ENCODE measurements around the gene ISM1.

ISM1 gene

GRCh38 chr20:13186043-13186774, 34.9 kb upstream of the ISM1 start:
- Histone ChIP-seq H3K9me3 (ENCODE audit: severe bottlenecking) (no peaks in the 10 kb centered on the region), H3K4me3 (ENCODE audit: low read depth, low read length) (no peak overlapping the region), H3K36me3 (no peaks in the 10 kb centered on the region), H3K27me3 (ENCODE audit: insufficient read depth, low read depth, severe bottlenecking) (no peaks in the 10 kb centered on the region), H3K27ac (no peak overlapping the region)
- DNase-seq: no peak
- TF ChIP-seq CTCF (IDR thresholded peaks at IDR 0.05; ENCODE audit: low read depth, low read length): no peak

DNA sequence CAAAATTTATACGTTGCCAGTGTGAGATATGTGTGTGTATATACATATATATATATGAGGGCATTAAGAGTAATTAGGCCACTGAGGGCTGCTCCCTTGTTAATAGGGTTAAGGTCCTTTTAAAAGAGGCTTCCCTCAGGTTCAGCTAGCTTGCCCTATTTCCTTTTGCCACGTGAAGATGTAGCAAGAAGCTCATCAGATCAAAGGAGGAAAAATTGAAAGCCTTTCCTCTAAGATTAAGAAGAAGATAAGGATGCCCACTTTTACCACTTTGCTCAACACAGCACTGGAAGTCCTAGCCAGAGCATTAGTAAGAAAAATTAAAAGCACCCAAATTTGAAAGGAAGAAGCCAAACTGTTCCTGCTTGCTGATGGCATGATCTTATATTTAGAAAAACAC, 33.2 kb upstream of the ISM1 start:
- no peak for DNase-seq
- no peaks in the 10 kb centered on the region for H3K27me3 ChIP-seq (ENCODE audit: insufficient read depth, low read depth, severe bottlenecking)
- H3K36me3 ChIP-seq: no peaks in the 10 kb centered on the region
- H3K27ac ChIP-seq: no peak overlapping the region
- H3K4me3 ChIP-seq (ENCODE audit: low read depth, low read length): no peak overlapping the region
- no peaks in the 10 kb centered on the region for H3K9me3 ChIP-seq (ENCODE audit: severe bottlenecking)
- TF ChIP-seq CTCF (IDR thresholded peaks at IDR 0.05; ENCODE audit: low read depth, low read length): no peak

DNA sequence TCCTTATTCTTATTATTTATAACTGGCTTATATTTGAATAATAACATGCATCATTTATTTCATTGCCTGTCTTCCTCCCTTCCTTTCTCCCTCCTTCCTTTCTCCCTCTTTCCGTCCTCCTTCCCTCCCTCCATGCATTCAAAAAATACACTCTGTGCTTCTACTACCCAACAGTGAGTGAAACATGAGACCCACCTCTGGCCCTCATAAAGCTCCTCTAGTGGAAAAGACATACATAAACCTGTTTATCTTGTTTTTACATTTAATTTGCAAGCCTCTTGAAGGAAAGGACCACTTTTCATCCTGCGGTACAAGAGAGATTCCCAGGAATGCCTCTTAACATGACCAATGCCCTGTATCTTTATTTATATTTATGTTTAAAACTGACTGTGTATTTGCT, 21.8 kb upstream of the ISM1 start:
- Histone ChIP-seq H3K36me3 (no peaks in the 10 kb centered on the region), H3K27ac (no peak overlapping the region), H3K27me3 (ENCODE audit: insufficient read depth, low read depth, severe bottlenecking) (no peaks in the 10 kb centered on the region), H3K9me3 (ENCODE audit: severe bottlenecking) (no peaks in the 10 kb centered on the region), H3K4me3 (ENCODE audit: low read depth, low read length) (no peak overlapping the region)
- no peak for DNase-seq
- no peak for TF ChIP-seq CTCF (IDR thresholded peaks at IDR 0.05; ENCODE audit: low read depth, low read length)

DNA sequence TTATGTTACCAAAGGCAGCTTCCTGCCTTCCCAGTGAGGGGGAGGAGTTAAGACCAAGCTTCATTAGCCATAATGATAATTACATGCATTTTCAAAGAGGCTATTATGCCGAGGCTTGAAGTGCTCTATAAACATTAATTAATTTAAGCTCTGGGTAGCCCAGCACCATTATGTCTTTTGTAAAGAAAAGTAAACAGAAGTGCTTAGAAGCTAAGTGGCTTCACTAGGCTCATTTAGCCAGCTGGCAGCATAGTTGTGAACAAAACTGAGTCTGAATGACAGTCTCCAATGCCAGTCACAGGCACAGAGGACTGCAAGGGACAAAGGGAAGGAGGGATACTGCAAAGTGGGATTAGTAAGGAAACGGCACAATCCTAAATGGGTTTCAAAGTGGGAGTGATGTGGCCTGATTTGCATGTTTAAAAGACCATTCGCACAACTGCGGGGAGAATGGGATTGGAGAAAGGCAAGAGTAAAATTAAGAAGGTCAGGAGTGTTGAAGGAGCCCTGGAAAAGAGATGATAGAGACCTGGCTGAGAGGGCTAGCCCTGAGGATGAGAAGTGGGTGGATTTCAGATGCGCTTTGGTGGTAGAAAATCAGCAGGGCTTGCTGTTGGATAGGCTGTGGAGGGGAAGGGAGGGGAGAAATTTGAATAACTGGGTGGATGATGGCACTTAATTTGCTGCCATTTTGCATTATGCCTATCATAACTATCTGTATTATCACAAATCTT, 20.1 kb upstream of the ISM1 start:
- no peaks in the 10 kb centered on the region for H3K9me3 ChIP-seq (ENCODE audit: severe bottlenecking)

DNA sequence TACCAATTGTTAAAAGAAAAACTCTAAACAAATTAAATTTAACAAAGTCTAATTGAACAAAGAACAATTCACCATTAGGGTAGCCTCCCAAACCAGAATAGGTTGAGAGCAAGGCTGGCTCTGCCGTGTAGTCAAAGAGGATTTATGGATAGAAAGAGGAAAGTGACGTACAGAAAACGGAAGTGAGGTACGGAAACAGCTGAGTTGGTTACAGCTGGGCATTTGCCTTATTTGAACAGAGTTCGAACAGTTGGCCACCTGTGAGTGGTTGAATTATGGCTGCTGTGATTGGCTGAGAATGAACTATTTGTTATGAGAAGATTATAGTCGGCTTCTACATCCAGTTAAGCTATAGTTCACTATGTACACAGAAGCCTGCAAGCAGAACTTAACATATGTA, 18.5 kb upstream of the ISM1 start:
- no peak overlapping the region for H3K27ac ChIP-seq
- no peaks in the 10 kb centered on the region for H3K27me3 ChIP-seq (ENCODE audit: insufficient read depth, low read depth, severe bottlenecking)
- no peaks in the 10 kb centered on the region for H3K9me3 ChIP-seq (ENCODE audit: severe bottlenecking)
- H3K4me3 ChIP-seq (ENCODE audit: low read depth, low read length): no peak overlapping the region
- no peak for TF ChIP-seq CTCF (IDR thresholded peaks at IDR 0.05; ENCODE audit: low read depth, low read length)
- no peak for DNase-seq
- H3K36me3 ChIP-seq: no peaks in the 10 kb centered on the region

More for the DNA sequence above, 20.1 kb upstream of the ISM1 start:
- peak; percentile 17 for DNase-seq
- Histone ChIP-seq H3K4me3 (ENCODE audit: low read depth, low read length) (no peak overlapping the region), H3K27me3 (ENCODE audit: insufficient read depth, low read depth, severe bottlenecking) (no peaks in the 10 kb centered on the region), H3K36me3 (no peaks in the 10 kb centered on the region), H3K27ac (no peak overlapping the region)
- no peak for TF ChIP-seq CTCF (IDR thresholded peaks at IDR 0.05; ENCODE audit: low read depth, low read length)
